ENCODE results near the gene ZMYM5. TPM values are rescaled to one million over a fixed set of nuclear protein-coding genes. Genes with fewer than 3 reads are reported as not detected.
A peak's percentile ranks its signal among the peaks of the same experiment; 100 is the strongest.
"Not testable (repeated sequence)": the region's sequence is repeated elsewhere in the genome, so short reads cannot be mapped to it uniquely, and the experiment has no call there.

Gene ZMYM5
- total RNA-seq, 1 donor from 2014 or later, result 22.5 TPM

DNA sequence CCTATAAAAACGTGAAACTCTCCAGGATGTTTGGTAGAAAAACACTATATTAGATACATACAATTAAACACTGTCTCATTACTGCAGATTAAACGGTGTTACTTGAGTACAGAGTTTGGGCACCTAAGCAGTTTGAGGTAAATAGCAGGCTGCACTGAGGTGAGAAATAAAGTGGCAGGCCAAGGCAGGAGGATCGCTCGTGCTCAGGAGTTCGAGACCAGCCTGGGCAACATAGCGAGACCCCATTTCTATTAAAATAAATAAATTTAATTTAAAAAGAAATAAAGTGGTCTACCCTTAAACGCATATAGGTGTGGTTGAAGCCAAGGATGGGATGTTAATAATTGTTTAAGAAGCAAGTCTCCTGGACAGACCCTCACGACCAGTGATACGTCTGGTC lies 81.9 kb downstream of the ZMYM5 start:
- Mint-ChIP-seq H3K27ac (peak overlapping the region; percentile 99), H3K27me3 (ENCODE audit: low read depth) (no peaks in the 10 kb centered on the region), H3K9me3 (no peaks in the 10 kb centered on the region), H3K36me3 (peaks cover 9% of the 10 kb centered on the region), H3K4me1 (peaks cover 2% of the 10 kb centered on the region), H3K4me3 (peak overlapping the region; percentile 98)
- no peak for DNase-seq (ENCODE audit: low spot score in 2 of 2, unreplicated experiment in 2 of 2)
- TF ChIP-seq, protein P1, sequence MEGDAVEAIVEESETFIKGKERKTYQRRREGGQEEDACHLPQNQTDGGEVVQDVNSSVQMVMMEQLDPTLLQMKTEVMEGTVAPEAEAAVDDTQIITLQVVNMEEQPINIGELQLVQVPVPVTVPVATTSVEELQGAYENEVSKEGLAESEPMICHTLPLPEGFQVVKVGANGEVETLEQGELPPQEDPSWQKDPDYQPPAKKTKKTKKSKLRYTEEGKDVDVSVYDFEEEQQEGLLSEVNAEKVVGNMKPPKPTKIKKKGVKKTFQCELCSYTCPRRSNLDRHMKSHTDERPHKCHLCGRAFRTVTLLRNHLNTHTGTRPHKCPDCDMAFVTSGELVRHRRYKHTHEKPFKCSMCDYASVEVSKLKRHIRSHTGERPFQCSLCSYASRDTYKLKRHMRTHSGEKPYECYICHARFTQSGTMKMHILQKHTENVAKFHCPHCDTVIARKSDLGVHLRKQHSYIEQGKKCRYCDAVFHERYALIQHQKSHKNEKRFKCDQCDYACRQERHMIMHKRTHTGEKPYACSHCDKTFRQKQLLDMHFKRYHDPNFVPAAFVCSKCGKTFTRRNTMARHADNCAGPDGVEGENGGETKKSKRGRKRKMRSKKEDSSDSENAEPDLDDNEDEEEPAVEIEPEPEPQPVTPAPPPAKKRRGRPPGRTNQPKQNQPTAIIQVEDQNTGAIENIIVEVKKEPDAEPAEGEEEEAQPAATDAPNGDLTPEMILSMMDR (IDR thresholded peaks at IDR 0.05; ENCODE audit: unreplicated experiment), result no peak

DNA sequence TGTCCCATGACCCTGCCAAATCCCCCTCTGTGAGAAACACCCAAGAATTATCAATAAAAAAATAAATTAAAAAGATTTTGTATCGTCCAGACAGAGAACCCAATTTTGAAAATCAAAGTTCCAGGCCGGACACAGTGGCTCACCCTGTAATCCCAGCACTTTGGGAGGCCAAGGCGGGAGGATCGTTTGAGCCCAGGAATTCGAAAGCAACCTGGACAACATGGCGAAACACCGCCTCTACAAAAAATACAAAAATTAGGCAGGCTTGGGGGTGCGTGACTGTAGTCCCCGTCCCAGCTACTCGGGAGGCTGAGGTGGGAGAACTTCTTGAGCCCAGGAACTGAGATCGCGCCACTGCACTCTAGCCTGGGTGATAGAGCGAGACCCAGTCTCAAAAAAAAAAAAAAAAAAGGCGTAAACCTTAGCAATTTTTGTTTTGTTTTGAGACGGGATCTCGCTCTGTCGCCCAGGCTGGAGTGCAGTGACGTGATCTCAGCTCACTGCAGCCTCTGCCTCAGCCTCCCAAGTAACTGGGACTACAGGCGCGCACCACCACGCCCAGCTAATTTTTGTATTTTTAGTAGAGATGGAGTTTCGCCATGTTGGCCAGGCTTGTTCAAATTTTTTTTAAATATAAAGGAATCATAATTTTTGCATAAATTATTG lies 82.6 kb downstream of the ZMYM5 start:
- Mint-ChIP-seq H3K4me3 (peak overlapping the region; percentile 98), H3K27ac (peak overlapping the region; percentile 99)
- DNase-seq (ENCODE audit: low spot score in 2 of 2, unreplicated experiment in 2 of 2); H3K4me1 Mint-ChIP-seq; H3K9me3 Mint-ChIP-seq; H3K36me3 Mint-ChIP-seq; H3K27me3 Mint-ChIP-seq (ENCODE audit: low read depth): not testable (repeated sequence)

Other genes with a start within 250 kb of the ZMYM5 start
- gene MPHOSPH8, start 230.0 kb downstream of the ZMYM5 start, total RNA-seq, result 30.4 to 33.1 TPM (median 32.6 TPM) in 3 replicates
- gene PSPC1, start 80.7 kb downstream of the ZMYM5 start, total RNA-seq, result 85.1 to 86.7 TPM (median 85.8 TPM) in 3 replicates
- gene ZMYM2, start 95.1 kb upstream of the ZMYM5 start, total RNA-seq, result 206 to 212 TPM (median 208 TPM) in 3 replicates